SK-MEL-5 (cell line): ENCODE measurements around the gene KLHL21. TPM values are rescaled to one million over a fixed set of nuclear protein-coding genes. Genes with fewer than 3 reads are reported as not detected.

Source experiments
- small RNA-seq, 2 experiments: library from RNA; depleted of rRNA; stranded (forward); fragments of <200 nt; gene quantifications; one replicate each; pipeline ENCODE3, GENCODE V24; 2014
- total RNA-seq: library from RNA; depleted of rRNA; stranded (reverse); fragments of >200 nt; shearing (Covaris generic); gene quantifications from 2 replicates; pipeline ENCODE4 v1.2.3, GENCODE V29; 2014; rRNA removed

KLHL21 gene
- total RNA-seq, 1 experiment from 2014 or later = 28.2 TPM

Small RNAs within 50 kb of the gene (small RNA-seq; reads per million reads assigned to genes)
- 0 reads per million in 2 experiments for gene RNU6-731P

Other genes with a start within 250 kb of the KLHL21 start
- 125 and 132 TPM in 2 replicates for gene ACOT7, start 209.1 kb downstream of the KLHL21 start, total RNA-seq
- 1.1 and 2.4 TPM in 2 replicates for gene HES2, start 182.9 kb downstream of the KLHL21 start, total RNA-seq
- 0.40 and 0.96 TPM in 2 replicates for gene ESPN, start 178.1 kb downstream of the KLHL21 start, total RNA-seq
- 0.96 and 1.2 TPM in 2 replicates for gene TNFRSF25, start 136.7 kb downstream of the KLHL21 start, total RNA-seq
- 1.7 and 2.7 TPM in 2 replicates for gene PLEKHG5, start 111.2 kb downstream of the KLHL21 start, total RNA-seq
- 23.4 and 25.1 TPM in 2 replicates for gene NOL9, start 48.4 kb downstream of the KLHL21 start, total RNA-seq
- gene TAS1R1, start 47.6 kb downstream of the KLHL21 start, total RNA-seq = not detected in 2 replicates
- 12.2 and 12.8 TPM in 2 replicates for gene ZBTB48, start 22.9 kb downstream of the KLHL21 start, total RNA-seq
- 7.1 and 7.4 TPM in 2 replicates for gene PHF13, start 10.9 kb upstream of the KLHL21 start, total RNA-seq
- gene THAP3, start 22.0 kb upstream of the KLHL21 start, total RNA-seq = 20.8 and 22.6 TPM in 2 replicates
- 40.9 and 48.1 TPM in 2 replicates for gene DNAJC11, start 98.9 kb upstream of the KLHL21 start, total RNA-seq
- 47.4 and 52.5 TPM in 2 replicates for gene CAMTA1, start 182.6 kb upstream of the KLHL21 start, total RNA-seq